GM21786 (cell line): ENCODE measurements around the gene MXD3.
A peak's percentile ranks its signal among the peaks of the same experiment; 100 is the strongest.
"Not testable (repeated sequence)": the region's sequence is repeated elsewhere in the genome, so short reads cannot be mapped to it uniquely, and the experiment has no call there.

Experiments used
- ATAC-seq: cut with Tn5 transposase; IDR thresholded peaks from one replicate; pipeline ENCODE4 v1.9.1; 2021; ENCODE audit not compliant: unreplicated experiment

Gene MXD3, protein sequence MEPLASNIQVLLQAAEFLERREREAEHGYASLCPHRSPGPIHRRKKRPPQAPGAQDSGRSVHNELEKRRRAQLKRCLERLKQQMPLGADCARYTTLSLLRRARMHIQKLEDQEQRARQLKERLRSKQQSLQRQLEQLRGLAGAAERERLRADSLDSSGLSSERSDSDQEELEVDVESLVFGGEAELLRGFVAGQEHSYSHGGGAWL

DNA sequence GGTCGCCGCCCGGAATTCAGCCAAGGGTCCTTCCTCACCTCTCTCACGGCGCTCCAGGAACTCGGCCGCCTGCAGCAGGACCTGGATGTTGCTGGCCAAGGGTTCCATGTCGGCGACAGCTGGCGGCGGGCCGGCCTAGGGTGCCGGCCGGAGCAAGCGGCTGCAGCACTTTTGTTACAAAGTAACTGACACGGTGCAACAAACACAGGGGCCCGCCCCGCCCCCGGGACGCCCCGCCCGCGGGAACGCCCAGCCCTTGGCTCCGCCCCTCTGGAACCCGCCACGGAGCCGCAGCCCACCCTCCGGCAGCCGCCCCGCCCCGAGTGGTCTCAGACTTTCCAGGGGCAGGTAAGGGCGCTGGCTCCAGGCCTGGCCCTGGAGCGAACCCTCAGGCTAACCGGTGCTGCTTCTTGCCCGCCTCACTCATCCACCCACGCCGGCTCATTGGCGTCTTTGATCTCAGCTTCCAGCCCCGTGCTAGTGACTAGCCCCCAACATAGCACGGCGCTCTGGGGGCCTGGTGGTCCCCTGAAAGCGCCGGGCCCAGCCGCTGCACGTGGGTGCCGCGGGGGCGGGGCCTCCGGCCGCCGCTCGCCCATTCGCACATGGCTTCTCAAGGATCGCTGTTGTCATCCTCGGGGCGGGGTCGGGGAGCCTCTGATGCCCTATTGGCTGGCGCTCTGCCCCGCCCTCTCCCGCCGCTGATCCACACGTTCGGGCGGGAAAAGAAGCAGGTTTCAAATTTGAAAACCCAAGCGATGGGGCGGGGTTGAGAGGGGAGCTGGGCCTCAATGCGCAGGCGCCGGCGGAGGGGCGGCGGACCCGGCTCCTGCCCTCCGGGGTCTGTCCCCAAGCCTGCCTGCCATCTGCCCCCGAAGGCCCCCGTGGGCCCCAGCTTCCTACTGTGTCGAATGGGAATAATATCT, at the start of gene MXD3:
Gene MXD3 (minus strand): TSS at position 176 of the 926 bp plus-strand sequence. CDS start 68 bp downstream, at position 108.
- peak; percentile 74 for ATAC-seq

DNA sequence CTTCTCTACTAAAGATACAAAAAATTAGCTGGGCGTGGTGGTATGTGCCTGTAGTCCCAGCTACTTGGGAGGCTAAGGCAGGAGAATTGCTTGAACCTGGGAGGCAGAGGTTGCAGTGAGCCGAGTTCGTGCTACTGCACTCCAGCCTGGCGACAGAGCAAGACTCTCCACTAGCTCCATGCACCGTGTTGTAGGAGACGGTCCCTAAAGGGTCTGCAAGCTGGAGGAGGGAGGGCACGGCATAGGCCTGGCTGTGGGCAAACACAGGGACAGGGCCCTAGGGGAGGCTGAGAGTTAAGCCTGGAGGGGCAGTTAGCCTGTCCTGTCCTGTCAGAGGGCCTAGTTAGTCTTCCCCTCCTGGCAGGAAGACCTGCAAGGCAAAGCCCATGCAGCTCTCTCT, 49.0 kb upstream of the MXD3 start:
- ATAC-seq, result not testable (repeated sequence)

DNA sequence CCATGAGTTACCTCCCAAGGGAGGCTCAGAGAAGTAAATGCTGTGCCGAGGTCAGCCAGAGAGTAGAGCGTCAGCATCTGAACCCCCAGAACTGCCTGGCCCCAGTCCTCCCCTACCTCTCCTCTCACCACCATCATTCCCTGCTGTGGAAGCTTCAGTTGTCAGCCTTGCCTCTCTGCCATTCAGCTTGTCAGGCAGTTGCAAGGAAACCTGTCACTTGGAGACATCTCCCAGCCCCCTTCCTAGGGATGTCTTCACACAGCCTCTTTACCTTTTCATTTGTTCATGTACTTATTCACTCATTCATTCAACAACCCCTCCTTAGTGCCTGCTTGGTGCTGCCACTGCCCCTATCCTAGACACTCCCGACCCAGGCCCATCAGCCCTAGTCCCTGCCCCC, 48.2 kb upstream of the MXD3 start:
- no peak for ATAC-seq

DNA sequence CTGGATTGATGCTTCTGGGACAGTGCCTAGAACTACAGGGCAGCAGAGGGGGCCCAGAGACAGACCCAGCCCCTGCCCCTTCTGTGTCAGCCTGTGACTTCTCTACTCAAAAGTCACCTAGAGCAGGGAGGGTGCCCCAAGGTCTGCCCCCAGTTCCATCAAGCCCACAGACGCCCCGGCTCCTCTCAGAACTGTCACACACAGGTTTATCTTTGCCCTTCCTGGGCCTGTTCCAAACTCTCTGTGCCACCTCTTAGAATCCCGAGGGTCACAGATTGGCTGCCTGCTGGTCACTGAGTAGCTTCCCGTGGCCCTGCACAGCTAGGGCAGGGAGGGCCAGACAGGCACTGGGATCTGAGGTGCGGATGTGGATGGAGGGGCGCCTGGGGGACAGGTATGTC, 47.8 kb upstream of the MXD3 start:
- no peak for ATAC-seq

DNA sequence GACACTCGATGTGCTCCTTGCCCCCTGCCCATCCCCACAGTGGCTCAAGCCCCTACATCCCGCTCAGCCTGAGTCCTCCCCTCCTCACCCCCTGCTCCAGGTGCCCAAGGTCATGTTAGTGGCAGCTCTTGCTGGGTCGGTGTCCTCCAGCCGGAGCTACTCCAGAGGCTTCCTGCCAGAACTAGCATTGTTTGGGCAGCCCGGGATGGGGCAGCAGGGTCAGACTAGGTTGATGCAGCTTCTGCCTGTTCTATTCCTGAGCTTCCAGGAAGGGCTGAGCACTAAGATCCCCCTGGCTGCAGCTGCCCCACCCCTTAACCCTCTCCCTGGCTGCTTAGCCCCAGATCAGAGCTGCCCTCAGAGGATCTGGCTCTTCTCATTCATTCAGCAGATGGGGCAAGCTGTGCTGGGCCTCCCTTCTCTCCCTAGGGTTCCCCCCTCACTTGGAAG, 46.7 kb upstream of the MXD3 start:
- ATAC-seq, result no peak

DNA sequence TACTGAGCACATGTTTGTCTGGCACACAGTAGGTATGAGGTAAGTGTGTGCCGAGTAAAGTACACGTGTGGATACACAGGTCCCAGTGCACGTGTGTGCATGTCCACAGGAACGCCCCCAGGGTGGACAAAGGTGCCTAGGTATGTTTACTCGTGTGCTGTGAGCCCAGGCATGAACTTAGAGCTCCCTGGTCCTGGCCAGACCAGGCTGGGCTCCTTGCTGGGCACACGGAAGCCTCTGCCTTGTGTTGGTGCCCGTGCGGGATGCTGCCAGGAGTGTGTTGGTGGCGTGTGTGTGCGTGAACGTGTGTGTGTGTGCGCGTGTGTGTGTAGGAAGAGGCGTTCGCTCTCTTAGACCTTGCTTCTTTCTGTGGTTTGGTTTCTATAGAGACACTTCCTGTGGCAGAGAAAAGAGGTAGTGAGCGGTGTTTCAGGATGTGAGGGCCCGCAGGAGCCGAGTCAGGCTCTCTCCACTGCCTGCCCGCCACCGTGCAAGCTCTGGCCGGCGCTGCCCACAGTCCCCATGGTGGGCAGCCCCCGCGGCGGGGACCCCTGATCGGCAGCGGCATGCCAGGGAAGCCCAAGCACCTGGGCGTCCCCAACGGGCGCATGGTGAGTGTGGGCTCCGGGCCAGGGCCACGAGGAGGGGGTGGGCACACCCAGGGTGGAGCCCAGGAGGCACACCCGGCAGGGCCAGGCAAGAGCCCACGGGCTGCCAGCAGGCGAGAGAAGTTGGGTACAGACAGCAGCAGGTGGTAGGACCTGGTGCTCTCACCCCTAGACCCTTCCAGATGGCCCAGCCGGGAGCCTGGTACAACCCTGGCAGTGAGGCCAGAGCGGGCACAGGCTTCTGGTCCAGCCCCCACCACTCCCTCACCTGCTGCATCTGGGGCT, 46.0 kb upstream of the MXD3 start, which contains the start of gene RGS14:
Gene RGS14 (plus strand): TSS at position 466 of the 893 bp plus-strand sequence. CDS start 101 bp downstream, at position 567.
- peak; percentile 95 for ATAC-seq

DNA sequence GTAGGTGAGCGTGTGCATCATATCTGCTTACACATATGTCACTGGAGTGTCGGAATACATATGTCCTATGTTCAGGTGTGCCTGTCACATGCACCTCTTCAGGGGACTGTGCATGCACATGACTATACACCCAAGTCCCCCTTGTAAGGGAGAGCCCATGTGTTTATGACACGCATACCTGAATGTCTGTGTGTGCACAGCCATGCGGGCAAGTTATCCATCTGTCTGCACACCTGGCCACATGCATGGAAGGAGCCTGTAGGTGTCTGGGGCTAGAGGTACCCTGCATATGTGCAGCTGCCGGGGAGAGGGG, 45.4 kb upstream of the MXD3 start:
- no peak for ATAC-seq

DNA sequence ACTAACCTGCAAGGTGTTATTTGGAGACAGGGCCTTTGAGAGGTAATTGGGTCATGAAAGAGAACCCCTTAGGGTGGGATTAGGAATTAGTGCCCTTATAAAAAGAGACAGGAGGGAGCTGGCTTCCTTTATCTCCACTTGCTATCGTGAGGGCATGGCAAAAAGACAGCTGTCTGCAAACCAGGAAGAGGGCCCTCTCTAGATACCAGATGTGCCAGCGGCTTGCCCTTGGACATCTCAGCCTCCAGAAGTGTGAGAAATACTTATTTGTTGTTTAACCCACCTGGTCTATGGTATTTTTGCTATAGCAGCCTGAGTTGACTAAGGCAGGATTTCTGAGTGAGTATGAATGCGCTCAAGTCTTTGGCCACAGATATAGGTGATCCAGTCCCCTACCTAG, 45.0 kb upstream of the MXD3 start:
- ATAC-seq, result no peak

DNA sequence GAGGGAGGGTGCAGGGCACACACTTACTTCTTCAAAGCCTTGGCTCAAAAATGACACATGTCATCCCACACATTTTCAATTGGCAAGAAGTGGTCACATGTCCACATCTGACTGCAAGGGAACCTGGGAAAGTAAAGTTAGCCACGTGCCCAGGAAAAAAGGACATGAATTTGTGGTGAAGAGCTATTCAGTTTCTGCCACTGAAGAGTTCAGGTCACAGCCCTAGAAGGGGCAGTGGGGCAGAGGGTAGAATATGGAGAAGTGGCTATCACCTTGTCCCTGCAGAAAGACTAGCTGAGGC, 44.1 kb upstream of the MXD3 start:
- no peak for ATAC-seq

DNA sequence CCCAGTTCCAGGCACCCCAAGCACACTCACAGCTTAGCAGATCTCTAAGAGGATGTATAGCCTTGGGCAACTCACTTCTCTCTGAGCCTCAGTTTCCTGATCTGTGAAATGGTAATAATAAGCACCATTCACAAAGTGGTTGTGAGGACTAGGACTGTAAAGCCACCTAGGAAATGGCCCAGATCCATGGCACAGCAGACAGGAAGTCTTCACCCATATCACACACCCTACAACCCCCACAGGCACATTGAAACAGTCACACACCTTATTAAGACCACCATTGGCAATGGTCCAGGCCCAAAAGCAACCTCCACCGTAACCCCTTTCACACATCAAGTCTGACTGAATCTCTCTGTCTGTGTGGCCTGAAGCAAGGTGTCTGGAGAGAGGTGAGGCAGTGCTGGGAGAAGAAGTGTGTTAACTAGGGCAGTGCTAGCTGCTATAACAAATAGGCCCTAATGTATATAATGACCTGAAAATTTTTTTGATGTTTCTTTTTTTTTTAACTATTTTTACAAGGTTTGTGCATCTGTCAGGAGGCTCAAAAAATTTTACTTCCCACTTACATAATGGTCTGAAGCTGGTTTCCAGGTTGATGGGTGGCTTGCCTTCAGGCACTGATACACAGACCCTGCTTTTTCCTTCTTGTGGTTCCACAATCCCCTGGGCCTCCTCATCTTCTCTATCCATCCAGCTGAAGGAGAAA, 43.6 kb upstream of the MXD3 start:
- no peak for ATAC-seq

DNA sequence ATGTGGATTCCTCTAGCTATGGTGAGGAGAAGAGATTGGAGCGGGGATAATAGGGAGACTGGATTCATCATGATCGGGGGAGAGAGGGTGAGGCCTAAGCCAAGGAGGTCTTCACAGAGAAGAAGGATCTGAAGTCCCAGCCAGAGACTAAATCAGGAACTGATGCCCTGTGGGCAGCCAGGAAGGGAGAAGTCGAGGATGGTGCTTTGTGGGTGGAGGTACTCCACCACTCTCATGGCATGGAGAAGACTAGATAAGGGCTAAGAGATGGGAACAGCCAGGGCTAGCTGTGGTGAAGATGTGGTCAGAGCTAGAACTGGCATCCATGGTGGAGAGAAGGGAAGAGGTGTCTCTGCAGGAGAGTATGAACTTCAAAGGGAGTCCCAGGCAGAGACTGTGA, 43.0 kb upstream of the MXD3 start:
- no peak for ATAC-seq

DNA sequence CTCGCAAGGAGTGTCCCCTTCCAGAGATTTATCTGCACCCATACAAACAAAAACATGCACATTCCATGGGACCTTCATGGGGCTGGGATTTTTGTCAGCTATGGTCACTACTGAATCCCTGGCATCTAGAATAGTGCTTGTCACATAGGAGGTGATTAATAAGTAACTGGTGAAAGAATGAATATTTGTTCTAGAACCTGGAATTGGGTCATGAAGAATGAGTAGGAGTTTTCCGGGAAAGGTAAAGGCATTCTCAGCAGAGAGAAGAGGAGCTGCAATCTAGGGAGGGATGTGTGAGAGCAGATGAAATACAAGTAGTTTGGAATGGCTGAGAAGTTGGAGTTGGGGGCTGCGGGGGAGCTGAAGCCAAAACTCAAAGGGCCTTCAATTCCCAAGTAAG, 42.6 kb upstream of the MXD3 start:
- no peak for ATAC-seq

DNA sequence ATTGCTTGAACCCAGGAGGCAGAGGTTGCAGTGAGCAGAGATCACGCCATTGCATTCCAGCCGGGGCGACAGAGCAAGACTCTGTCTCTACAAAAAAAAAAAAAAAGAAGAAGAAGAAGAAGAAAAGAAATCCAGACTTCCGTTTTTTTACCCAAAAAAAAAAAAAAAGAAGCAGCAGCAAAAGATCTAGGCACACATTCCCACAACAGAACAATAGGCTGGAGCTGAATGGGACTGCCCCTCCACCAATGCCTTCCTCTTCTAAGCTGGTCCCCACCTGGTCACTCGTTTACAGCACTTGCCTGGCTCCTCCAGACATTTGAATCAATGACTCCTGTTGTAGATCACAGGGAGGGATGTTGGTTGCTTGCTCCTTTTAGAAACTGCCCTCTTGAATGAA, 41.4 kb upstream of the MXD3 start:
- no peak for ATAC-seq

DNA sequence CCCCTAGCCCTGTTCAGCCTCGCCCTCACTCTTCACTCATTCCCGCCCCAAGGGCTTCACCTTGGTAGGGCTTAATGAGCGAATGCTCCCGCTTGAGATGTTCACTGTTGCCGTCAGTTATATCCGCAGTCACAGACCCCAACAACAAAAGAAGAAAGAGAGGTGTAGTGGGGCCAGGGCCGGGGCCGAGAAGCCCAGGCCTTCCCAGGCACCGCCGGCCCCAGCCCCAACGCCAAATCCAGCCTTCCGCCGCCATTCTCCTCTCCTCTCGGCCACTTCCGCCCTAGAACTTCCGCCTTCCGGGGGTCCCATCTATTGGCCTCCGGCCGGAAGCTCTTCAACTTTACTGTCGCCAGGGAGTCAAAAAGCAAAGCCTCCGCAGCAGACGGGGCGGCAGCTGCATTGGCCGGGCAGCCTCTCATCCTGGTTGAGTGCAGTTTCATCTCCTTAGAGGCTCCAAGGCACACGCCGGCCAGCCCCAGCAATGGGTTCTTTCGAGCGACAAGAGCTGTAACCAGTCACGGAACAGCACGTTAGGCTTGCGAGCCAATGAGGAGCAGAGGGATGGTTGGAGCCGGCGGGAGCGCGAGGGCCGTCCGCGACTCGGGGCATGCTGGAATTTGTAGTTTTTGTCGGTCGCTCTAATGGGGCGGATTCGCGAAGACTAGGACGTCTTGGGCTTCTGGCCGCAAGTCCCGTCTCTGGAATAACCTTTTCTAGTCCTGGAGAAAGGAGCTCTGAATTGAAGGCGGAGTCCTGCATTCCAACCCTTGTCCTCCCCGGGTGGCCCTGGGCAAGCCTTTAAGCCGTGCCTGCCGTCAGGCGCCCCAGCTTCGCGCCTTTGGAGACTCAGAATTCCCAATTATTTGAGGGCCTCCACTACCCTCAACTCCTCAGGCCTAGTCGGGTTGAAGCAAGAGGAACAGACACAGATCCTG, 40.0 kb upstream of the MXD3 start, which contains the start of gene LMAN2:
Gene LMAN2 (minus strand): TSS at position 277 of the 938 bp plus-strand sequence. CDS start 21 bp downstream, at position 256.
- ATAC-seq, result peak; percentile 96

DNA sequence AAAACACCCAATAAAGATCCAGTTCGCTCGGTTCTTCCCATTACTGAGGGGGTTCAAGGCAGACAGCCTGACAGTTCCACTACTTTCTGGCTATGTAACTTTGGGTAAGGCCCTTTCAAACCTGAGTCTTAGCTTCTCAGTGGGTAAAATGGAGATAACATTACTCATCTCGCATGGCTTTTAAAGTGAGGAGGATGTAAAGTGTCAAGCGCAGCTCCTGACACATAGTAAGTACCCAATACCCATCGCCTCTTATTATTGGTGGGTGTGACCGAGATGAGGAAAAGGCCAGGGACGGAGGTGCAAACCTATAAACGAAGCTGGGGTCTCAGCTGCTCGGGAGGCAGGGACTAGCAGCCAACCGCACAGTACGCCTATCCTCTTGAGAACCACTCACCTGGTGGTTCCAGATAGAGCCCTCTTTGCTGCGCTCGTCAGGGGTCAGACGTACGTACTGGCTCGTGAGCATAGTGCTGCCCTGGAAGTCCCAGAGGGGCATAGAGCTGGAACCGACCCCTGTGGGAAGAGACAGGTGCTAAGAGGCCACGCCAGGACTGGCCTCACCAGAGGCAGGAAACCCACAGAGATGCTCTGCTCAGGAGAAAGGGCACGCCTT, 39.2 kb upstream of the MXD3 start:
- ATAC-seq, result no peak

DNA sequence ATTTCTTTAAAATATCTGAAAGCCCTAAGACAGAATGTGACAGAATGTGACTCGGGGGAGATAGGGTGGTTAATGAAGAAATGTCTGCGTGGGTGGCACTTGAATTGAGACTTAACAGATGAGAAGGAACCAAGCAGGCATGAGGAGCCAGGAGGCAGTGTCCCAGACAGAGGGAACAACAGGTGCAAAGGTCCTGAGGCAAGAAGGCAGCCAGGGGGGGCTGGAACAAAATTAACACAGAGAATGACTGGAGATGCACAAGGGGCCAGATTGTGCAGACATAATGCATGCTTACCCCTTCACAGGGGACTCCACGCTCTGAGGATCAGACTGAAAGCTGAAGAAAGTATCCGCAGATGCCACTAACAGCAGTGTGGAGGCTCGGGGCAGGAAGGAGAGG, 38.1 kb upstream of the MXD3 start:
- ATAC-seq, result no peak

DNA sequence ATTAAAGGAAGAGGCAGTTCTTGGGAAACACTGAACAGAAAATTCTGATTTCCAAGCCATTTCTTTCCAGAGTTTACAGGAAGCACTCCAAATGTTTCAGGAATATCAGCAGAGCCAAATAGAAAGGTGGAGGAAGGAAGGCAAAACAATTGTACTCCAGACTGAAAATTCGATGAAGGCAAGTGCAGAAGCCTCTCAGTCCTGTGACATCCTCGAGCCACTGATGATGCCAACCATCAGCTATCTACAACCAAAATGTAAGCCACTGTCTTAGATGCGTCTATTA, 37.6 kb upstream of the MXD3 start:
- no peak for ATAC-seq

DNA sequence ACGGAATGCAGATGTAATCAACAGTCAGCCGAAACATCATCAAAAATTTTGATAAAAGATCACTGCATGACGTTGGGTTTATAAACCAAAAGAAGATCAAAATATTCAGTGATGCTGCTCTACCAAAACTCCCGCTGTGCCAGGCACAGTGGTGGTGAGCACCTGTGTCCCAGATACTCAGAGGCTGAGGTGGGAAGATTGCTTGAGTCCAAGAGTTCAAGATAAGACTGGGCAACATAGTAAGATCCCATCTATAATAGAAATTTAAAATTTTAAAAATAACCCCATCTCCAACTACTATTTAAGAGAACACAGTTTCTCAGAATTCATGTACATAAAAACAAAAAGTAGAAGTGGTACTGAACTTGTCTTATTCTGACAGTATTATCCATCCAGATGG, 36.0 kb upstream of the MXD3 start:
- no peak for ATAC-seq

DNA sequence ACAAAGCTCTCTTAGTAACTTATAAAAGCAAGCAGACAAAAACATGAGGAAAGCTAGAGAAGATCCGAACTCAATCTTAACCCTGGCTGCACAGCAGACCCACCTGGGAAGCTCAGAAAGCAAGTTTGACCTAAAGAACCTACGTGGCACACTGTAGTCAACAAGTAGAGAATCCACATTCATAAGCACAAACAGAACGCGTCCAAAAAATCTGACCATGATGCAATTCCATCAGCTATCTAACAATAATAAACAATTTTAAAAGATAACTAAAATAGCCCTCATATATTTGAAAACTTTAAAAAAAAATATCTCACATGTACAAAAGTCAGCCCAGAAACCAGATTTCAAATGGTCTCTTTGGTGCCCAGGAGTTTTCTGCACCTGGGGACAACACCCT, 35.1 kb upstream of the MXD3 start:
- no peak for ATAC-seq

DNA sequence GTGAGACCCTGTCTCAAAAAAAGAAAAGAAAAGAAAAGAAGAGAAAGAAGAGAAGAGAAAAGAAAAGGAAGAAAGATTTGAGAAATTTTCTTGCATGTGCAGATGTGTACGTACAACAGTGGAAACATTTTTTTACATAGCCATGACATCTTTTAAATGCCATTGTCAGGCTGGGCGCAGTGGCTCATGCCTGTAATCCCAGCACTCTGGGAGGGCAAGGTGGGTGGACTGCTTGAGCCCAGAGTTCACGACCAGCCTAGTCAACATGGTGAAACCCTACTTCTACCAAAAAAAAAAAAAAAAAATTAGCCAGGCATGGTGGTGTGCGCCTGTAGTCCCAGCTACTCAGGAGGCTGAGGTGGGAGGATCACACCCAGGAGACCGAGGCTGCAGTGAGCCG, 33.2 kb upstream of the MXD3 start:
- no peak for ATAC-seq
